ENCODE measurements around the gene ZBTB48.
A peak's percentile ranks its signal among the peaks of the same experiment; 100 is the strongest.
"Not testable (repeated sequence)": the region's sequence is repeated elsewhere in the genome, so short reads cannot be mapped to it uniquely, and the experiment has no call there.

Gene ZBTB48

DNA sequence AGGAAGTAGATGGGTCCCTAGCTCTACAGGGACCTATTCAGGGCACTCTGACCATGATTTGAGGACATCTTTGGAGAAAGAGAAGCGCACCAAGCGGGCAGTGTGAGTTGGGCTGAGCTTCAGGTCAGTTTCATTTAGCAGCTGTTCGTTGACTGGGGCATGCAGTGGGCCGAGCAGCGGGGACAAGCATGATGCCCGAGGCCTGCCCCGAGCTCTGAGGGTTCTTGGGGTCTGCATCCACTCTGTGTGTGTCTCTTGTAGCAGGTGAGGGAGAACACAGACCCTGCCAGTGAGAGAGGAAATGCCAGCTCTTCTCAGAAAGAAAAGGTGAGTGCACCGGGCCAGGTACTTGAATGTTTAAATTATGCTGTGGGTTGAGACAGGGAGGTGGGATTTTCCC, 50.2 kb downstream of the ZBTB48 start:
- DNase-seq (ENCODE audit: insufficient read length, low spot score) (no peak), FAIRE-seq (no peak)
- TF ChIP-seq, protein P1, sequence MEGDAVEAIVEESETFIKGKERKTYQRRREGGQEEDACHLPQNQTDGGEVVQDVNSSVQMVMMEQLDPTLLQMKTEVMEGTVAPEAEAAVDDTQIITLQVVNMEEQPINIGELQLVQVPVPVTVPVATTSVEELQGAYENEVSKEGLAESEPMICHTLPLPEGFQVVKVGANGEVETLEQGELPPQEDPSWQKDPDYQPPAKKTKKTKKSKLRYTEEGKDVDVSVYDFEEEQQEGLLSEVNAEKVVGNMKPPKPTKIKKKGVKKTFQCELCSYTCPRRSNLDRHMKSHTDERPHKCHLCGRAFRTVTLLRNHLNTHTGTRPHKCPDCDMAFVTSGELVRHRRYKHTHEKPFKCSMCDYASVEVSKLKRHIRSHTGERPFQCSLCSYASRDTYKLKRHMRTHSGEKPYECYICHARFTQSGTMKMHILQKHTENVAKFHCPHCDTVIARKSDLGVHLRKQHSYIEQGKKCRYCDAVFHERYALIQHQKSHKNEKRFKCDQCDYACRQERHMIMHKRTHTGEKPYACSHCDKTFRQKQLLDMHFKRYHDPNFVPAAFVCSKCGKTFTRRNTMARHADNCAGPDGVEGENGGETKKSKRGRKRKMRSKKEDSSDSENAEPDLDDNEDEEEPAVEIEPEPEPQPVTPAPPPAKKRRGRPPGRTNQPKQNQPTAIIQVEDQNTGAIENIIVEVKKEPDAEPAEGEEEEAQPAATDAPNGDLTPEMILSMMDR (IDR thresholded peaks at IDR 0.05; ENCODE audit: insufficient read depth, missing control alignments), result no peak

DNA sequence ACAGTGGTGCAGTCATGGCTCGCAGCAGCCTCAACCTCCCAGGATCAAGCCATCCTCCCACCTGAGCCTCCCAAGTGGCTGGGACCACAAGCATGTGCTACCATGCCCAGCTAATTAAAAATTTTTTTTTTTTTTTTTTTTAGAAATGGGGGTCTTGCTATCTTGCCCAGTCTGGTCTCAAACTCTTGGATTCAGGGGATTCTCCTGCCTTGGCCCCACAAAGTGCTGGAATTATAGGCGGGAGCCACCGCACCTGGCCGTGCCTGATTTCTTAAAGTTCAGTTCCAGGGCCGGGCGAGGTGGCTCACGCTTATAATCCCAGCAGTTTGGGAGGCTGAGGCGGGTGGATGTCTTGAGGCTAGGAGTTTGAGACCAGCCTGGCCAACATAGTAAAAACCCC, 51.3 kb downstream of the ZBTB48 start:
- FAIRE-seq, result no peak

DNA sequence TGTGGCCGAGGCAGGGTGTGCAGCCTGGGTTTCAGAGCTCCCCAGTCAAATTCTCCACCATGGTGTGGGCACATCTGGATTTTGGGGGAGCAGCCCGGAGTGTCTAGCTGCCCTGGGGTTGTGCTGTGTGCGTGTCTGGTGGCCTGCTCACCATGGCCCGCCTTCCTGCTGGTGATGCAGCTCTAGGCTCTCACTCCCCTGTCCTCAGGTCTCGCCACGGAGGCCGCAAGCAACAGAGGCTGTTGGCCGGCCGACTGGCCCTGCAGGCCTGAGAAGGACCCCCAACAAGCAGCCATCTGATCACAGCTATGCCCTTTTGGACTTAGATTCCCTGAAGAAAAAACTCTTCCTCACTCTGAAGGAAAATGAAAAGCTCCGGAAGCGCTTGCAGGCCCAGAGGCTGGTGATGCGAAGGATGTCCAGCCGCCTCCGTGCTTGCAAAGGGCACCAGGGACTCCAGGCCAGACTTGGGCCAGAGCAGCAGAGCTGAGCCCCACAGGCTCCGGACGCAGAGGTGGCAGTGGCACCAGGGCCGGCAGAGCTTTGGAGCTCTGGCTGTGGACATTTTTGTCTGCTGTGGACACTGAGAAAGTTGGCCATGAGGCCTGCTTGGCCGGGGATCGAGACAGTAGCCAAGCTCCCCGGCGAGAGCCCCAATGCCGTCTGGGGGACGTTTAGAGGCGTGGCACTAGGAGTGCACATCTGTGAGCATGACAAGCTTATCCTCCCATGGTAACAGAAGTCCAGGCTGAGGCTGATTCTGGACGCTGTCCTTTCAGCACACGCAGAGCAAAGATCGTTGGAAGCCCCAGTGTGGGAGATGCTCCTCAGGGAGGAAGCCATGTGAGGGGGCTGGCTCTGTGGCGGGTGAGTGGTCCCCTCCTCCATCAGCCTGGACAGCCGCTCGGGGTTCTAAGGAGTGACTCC, 53.1 kb downstream of the ZBTB48 start:
- TF ChIP-seq, protein P1 (IDR thresholded peaks at IDR 0.05; ENCODE audit: insufficient read depth, missing control alignments), result no peak
- no peak for FAIRE-seq
- no peak for DNase-seq (ENCODE audit: insufficient read length, low spot score)

More for the DNA sequence above, 51.3 kb downstream of the ZBTB48 start:
- DNase-seq (ENCODE audit: insufficient read length, low spot score), result no peak
- TF ChIP-seq, protein P1 (IDR thresholded peaks at IDR 0.05; ENCODE audit: insufficient read depth, missing control alignments), result no peak

DNA sequence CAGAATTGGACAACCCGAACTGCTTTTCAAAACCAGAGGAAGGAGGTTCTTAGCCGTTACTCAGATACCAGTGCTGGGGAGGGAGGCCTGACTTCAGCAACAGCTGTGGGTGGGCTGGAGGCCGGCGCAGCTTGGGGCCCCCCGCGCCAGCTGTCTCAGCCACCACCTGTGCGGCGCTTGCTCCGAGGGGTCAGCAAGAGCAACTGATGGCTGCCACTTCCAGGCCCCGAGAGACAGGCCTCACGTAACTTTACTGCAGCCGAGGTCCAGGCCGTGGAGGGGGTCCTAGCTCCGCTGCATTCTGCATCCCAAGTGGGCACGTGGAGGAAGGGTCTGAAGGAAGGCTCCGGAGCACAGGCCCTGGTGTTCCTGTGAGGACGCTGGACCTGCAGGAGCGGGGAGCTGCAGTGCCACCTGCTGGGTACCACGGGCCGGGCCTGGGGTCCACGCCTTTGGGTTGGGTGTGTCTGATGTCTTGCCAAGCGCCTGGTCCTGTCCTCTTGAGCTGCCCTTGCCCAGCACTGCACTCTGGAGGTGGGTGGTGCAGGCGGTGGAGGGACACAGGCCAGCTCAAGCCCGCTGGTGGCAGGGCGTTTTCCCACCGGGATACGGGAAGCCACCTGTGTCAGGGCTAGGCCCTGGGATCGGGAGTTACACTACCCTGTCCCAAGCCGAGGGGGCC, 54.7 kb downstream of the ZBTB48 start:
- FAIRE-seq (no peak), DNase-seq (ENCODE audit: insufficient read length, low spot score) (peak; percentile 55)
- TF ChIP-seq, protein P1 (IDR thresholded peaks at IDR 0.05; ENCODE audit: insufficient read depth, missing control alignments), result peak; percentile 29

DNA sequence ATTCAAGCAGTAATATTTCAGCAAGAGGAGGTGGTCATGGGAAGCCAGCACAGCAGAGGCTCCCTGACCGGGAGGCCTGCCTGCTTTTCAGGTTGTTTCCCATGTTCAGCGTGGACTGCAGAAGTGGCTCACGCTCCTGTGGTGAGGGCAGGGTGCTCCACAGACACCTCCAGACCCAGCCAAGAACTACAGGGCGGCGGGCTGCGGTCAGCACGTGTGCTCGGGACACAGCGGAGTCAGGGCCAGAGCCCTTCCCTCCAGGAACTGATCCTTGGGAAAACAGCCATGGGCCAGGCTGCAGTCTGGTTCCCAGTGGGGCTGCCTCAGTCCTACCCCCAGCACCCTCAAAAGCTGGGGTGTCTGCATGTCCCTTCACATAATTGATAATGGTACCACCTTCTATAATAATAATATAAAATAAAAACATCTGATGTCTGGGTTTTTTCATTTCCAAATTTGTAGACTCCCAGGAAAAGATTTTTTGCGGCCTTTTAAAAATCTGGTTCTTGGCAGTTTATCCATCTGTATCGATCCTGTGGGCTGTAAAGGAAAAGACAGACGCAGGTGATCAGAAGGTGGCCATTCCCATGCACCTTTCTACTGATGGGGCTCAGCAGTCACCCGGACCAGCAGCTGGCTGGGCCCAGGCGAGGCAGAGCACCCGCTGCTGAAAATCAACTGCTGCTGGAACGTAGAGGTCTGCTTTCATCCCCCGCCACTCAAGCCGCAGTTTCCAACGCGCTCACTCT, 55.5 kb downstream of the ZBTB48 start:
- FAIRE-seq (no peak), DNase-seq (ENCODE audit: insufficient read length, low spot score) (no peak)
- TF ChIP-seq, protein P1 (IDR thresholded peaks at IDR 0.05; ENCODE audit: insufficient read depth, missing control alignments), result no peak

DNA sequence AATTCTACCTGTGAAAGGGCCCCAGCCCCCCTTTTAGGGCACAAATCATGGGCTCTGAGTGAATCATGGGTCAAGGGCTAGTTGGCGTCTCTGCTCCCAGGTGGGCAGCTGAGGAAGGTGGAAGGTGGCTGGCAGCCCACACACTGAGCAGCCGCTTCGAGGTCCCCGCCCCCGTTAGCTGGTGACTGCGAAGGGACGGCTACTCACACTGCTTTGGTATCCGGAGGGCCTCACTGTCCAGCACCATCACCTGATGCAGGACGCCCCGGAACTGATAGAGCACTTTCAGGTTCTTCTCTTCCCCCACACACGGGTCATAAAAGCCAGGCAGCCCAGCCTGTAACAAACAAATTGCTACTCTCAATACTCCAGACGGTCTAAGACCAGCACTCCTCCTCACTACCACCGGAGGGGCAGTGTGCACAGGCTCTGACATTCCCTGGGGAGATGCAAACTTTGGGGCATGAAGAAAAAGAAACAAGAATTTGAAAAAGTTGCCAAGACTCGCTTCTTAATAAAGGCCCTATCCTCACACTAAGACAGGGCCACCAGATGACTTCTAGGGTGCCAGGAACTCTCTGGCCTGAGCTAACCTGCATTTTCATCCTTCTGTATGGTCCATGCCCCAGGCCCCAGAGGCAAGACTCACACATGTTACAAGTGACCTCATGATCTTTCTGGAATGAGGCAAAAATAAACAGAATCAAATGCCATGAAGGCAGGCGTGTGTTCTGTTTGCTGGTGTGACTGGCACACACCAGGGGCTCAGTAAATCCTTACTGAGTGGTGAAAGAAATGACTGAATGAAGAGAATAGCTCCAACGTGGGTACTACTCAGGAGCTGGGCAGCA, 56.3 kb downstream of the ZBTB48 start:
- TF ChIP-seq, protein P1 (IDR thresholded peaks at IDR 0.05; ENCODE audit: insufficient read depth, missing control alignments), result no peak
- FAIRE-seq, result no peak
- DNase-seq (ENCODE audit: insufficient read length, low spot score), result no peak

DNA sequence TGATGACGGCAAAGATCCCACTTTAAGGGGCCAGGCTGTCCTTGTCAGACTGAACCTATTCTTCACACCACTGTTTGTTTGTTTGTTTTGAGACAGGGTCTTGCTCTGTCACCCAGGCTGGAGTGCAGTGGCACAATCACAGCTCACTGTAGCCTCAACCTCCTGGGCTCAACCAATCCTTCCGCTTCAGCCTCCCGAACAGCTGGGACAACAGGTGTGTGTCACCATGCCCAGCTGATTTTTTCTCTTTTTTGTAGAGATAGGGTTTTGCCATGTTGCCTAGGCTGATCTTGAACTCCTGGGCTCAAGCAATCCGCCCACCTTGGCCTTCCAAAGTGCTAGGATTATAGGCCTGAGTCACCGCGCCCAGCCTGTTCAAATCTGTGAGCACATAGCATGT, 57.0 kb downstream of the ZBTB48 start:
- not testable (repeated sequence) for DNase-seq (ENCODE audit: insufficient read length, low spot score); FAIRE-seq
